Caco-2 (cell line): ENCODE data around the gene BRAP. TPM values are rescaled to one million over a fixed set of nuclear protein-coding genes. Genes with fewer than 3 reads are reported as not detected.
A peak's percentile ranks its signal among the peaks of the same experiment; 100 is the strongest.

ENCODE experiments used
- BruUV-seq: library from RNA; stranded (reverse); fragments of 400-500 nt; replicated peaks from 2 replicates; lab custom pipeline; 2021; lab: Mats Ljungman, UMichigan
- CTCF ChIA-PET: fragments of 300-600 bp; sonication (Branson Sonifier 250); formaldehyde crosslinking; loops from one replicate; lab custom pipeline; 2022; ENCODE audit warnings: antibody characterized with exemption; lab: Charles Lee
- POLR2A ChIA-PET: fragments of 300-600 bp; sonication (Branson Sonifier 250); formaldehyde crosslinking; loops from one replicate; lab custom pipeline; 2022; ENCODE audit warnings: antibody characterized with exemption; lab: Charles Lee
- DNase-seq, 2 experiments: peaks; one replicate each; pipeline versions ENCODE4 v3.0.0 to v3.0.0-alpha.2; 2020 to 2022
- H3K27me3 ChIP-seq: replicated peaks from 2 replicates; pipeline ENCODE4 v1.6.0; 2011; ENCODE audit warnings: low read length; ENCODE audit not compliant: control insufficient read depth, insufficient read depth
- H3K36me3 ChIP-seq: 2 replicates; pipeline ENCODE4 v1.5.1; 2011; ENCODE audit warnings: low read length; ENCODE audit not compliant: control insufficient read depth, insufficient read depth
- H3K4me1 ChIP-seq: fragments of 250-450 bp; sonication (Bioruptor Pico); 2 replicates; pipeline ENCODE4 v1.5.1; 2020; ENCODE audit warnings: mild to moderate bottlenecking
- H3K4me3 ChIP-seq: 2 replicates; pipeline ENCODE4 v1.5.1; 2011; ENCODE audit warnings: low read depth, mild to moderate bottlenecking, control low read depth, low read length
- H3K9me3 ChIP-seq: fragments of 250-450 bp; sonication (Bioruptor Pico); 2 replicates; pipeline ENCODE4 v1.5.1; 2020; ENCODE audit warnings: mild to moderate bottlenecking, moderate library complexity
- H3K27ac Mint-ChIP-seq: one replicate; pipeline ENCODE4 v1.8.0; 2022; ENCODE audit warnings: mixed read lengths; ENCODE audit not compliant: unreplicated experiment
- H3K27me3 Mint-ChIP-seq: one replicate; pipeline ENCODE4 v1.8.0; 2022; ENCODE audit warnings: mixed read lengths; ENCODE audit not compliant: insufficient read depth, unreplicated experiment
- H3K36me3 Mint-ChIP-seq: one replicate; pipeline ENCODE4 v1.8.0; 2022; ENCODE audit warnings: mild to moderate bottlenecking, mixed read lengths; ENCODE audit not compliant: insufficient read depth, unreplicated experiment
- H3K4me1 Mint-ChIP-seq: one replicate; pipeline ENCODE4 v1.8.0; 2022; ENCODE audit warnings: low read depth, mixed read lengths; ENCODE audit not compliant: unreplicated experiment
- H3K4me3 Mint-ChIP-seq: one replicate; pipeline ENCODE4 v1.8.0; 2022; ENCODE audit warnings: mild to moderate bottlenecking, moderate library complexity, mixed read lengths; ENCODE audit not compliant: unreplicated experiment
- H3K9me3 Mint-ChIP-seq: one replicate; pipeline ENCODE4 v1.8.0; 2022; ENCODE audit warnings: mixed read lengths; ENCODE audit not compliant: unreplicated experiment
- intact Hi-C: fragments of 100-400 bp; cut with micrococcal nuclease; formaldehyde crosslinking; loops from one replicate; pipeline ENCODE4 v1.10.0; 2022; ENCODE audit not compliant: unreplicated experiment
- total RNA-seq: library from RNA; stranded (reverse); gene quantifications from 2 replicates; pipeline ENCODE4 v1.2.3, GENCODE V29; 2022
- TF ChIP-seq, protein P1 (sequence below), 2 experiments: fragments of 200-600 bp in 1 of 2; IDR thresholded peaks; 1 replicate in 1 of 2; 2 replicates in 1 of 2; pipeline versions ENCODE4 v1.5.1 to v1.8.0; 2011 to 2022; ENCODE audit warnings: antibody characterized with exemption in 1 of 2, control low read depth in 1 of 2, inconsistent platforms in 1 of 2, low read depth in 1 of 2, low read length in 1 of 2, mild to moderate bottlenecking in 1 of 2, moderate library complexity in 1 of 2; ENCODE audit not compliant: insufficient read depth in 1 of 2, severe bottlenecking in 1 of 2, unreplicated experiment in 1 of 2

BRAP gene
- total RNA-seq, 1 experiment from 2014 or later, result 24.6 TPM

DNA sequence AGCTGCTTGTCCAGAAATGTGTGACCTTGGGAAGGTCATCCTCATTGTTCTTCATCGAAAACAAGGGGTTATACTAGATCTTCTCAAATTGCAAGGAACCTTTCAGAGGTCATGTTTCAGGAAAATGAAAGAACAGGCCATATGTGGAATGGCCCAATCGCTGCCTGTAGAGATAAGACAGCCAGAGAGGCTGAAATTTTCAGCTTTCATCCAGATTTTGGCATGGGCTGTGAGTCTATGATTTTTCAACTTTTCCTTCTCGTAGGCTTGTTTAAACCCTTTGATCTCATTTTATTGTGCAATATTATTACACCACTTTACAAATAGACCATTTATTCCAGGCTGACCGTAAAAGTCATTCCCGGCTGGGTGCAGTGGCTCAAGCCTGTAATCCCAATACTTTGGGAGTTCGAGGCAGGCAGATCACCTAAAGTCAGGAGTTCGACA is 69.6 kb downstream of the BRAP start:
- Histone ChIP-seq H3K36me3 (no peaks in the 10 kb centered on the region), H3K4me1 (0 out of 2 replicates have a peak, but pooled peaks cover 7% of the 10 kb centered on the region), H3K9me3 (no peaks in the 10 kb centered on the region), H3K4me3 (no peak overlapping the region), H3K27me3 (no peaks in the 10 kb centered on the region)
- H3K36me3 Mint-ChIP-seq, result no peaks in the 10 kb centered on the region
- intact Hi-C loops, result no loop called here
- peak in 1 of 2 experiments; percentile 32 for DNase-seq
- BruUV-seq, result no TSS peak
- no peak overlapping the region for H3K27ac Mint-ChIP-seq
- no peak overlapping the region for H3K4me3 Mint-ChIP-seq
- TF ChIP-seq, protein P1, sequence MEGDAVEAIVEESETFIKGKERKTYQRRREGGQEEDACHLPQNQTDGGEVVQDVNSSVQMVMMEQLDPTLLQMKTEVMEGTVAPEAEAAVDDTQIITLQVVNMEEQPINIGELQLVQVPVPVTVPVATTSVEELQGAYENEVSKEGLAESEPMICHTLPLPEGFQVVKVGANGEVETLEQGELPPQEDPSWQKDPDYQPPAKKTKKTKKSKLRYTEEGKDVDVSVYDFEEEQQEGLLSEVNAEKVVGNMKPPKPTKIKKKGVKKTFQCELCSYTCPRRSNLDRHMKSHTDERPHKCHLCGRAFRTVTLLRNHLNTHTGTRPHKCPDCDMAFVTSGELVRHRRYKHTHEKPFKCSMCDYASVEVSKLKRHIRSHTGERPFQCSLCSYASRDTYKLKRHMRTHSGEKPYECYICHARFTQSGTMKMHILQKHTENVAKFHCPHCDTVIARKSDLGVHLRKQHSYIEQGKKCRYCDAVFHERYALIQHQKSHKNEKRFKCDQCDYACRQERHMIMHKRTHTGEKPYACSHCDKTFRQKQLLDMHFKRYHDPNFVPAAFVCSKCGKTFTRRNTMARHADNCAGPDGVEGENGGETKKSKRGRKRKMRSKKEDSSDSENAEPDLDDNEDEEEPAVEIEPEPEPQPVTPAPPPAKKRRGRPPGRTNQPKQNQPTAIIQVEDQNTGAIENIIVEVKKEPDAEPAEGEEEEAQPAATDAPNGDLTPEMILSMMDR (IDR thresholded peaks at IDR 0.05; ENCODE audit: insufficient read depth in 1 of 2, low read depth in 1 of 2, low read length in 1 of 2, severe bottlenecking in 1 of 2, unreplicated experiment in 1 of 2), result no peak
- POLR2A ChIA-PET, result interaction anchor here (0.6 kb wide), 1 partner anchor 200 kb away, joined by 4 read pairs; no protein-coding TSS in a partner anchor
- no peaks in the 10 kb centered on the region for H3K4me1 Mint-ChIP-seq
- CTCF ChIA-PET, result no interaction called here
- no peaks in the 10 kb centered on the region for H3K27me3 Mint-ChIP-seq
- no peaks in the 10 kb centered on the region for H3K9me3 Mint-ChIP-seq

DNA sequence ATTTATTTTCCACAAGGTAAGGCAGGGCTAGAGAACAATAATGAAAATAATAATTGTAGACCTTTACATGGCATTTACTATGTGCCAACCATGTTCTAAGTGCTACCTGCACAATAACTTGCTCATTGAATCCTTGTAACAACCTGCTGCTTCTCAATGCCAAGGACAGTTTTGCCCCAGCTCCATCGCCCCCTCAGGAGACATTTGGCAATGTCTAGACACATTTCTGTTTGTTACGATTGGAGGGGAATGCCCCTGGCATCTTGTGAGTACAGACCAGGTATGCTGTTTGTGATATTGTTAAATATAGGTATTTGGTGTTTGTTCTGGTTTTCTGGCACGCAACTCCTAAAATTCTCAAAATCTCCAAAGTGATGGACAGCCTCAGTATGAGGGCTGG is 78.5 kb downstream of the BRAP start:
- no peaks in the 10 kb centered on the region for H3K9me3 ChIP-seq
- Mint-ChIP-seq H3K27ac (no peak overlapping the region), H3K4me1 (no peaks in the 10 kb centered on the region), H3K9me3 (peaks cover 8% of the 10 kb centered on the region), H3K36me3 (no peaks in the 10 kb centered on the region), H3K4me3 (no peak overlapping the region), H3K27me3 (no peaks in the 10 kb centered on the region)
- ChIA-PET POLR2A (interaction anchor here (0.5 kb wide), 1 partner anchor 486 kb away, joined by 14 read pairs; no protein-coding TSS in a partner anchor), CTCF (no interaction called here)
- no peaks in the 10 kb centered on the region for H3K4me1 ChIP-seq
- no peak overlapping the region for H3K4me3 ChIP-seq
- no TSS peak for BruUV-seq
- no peak for DNase-seq
- no peaks in the 10 kb centered on the region for H3K27me3 ChIP-seq
- no peaks in the 10 kb centered on the region for H3K36me3 ChIP-seq
- TF ChIP-seq, protein P1 (IDR thresholded peaks at IDR 0.05; ENCODE audit: insufficient read depth in 1 of 2, low read depth in 1 of 2, low read length in 1 of 2, severe bottlenecking in 1 of 2, unreplicated experiment in 1 of 2), result no peak
- intact Hi-C loops, result no loop called here

DNA sequence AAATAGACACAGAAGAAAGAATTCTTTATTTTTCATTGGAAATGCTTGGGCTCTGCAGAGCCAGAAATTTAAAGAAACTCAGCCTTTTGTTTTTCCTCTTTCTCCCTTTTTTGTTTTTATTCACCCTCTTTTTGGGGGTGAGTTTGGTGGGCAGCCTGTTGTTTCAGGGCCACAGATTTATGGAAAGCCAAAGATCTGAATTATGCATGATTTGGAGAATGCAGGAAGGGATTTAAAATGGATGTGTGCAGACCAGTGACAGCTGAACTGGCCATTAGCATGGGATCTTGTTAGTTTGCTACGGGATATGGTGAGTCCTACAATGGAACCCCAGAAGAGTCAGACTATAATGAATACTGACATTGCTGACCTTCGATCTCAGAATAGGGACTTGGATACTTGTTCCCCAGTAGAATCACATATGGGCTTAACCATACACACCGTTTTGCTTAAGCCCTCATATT is 79.0 kb downstream of the BRAP start:
- TF ChIP-seq, protein P1 (IDR thresholded peaks at IDR 0.05; ENCODE audit: insufficient read depth in 1 of 2, low read depth in 1 of 2, low read length in 1 of 2, severe bottlenecking in 1 of 2, unreplicated experiment in 1 of 2), result no peak
- Mint-ChIP-seq H3K36me3 (no peaks in the 10 kb centered on the region), H3K27ac (no peak overlapping the region), H3K9me3 (peaks cover 8% of the 10 kb centered on the region), H3K27me3 (no peaks in the 10 kb centered on the region), H3K4me3 (no peak overlapping the region), H3K4me1 (no peaks in the 10 kb centered on the region)
- intact Hi-C loops, result no loop called here
- ChIA-PET POLR2A (interaction anchor here (0.5 kb wide), 1 partner anchor 486 kb away, joined by 14 read pairs; no protein-coding TSS in a partner anchor), CTCF (no interaction called here)
- DNase-seq, result no peak
- Histone ChIP-seq H3K36me3 (no peaks in the 10 kb centered on the region), H3K4me1 (no peaks in the 10 kb centered on the region), H3K9me3 (no peaks in the 10 kb centered on the region), H3K27me3 (no peaks in the 10 kb centered on the region), H3K4me3 (no peak overlapping the region)
- BruUV-seq, result no TSS peak
